Measurements from ENCODE around the gene GORAB.

The GORAB gene

DNA sequence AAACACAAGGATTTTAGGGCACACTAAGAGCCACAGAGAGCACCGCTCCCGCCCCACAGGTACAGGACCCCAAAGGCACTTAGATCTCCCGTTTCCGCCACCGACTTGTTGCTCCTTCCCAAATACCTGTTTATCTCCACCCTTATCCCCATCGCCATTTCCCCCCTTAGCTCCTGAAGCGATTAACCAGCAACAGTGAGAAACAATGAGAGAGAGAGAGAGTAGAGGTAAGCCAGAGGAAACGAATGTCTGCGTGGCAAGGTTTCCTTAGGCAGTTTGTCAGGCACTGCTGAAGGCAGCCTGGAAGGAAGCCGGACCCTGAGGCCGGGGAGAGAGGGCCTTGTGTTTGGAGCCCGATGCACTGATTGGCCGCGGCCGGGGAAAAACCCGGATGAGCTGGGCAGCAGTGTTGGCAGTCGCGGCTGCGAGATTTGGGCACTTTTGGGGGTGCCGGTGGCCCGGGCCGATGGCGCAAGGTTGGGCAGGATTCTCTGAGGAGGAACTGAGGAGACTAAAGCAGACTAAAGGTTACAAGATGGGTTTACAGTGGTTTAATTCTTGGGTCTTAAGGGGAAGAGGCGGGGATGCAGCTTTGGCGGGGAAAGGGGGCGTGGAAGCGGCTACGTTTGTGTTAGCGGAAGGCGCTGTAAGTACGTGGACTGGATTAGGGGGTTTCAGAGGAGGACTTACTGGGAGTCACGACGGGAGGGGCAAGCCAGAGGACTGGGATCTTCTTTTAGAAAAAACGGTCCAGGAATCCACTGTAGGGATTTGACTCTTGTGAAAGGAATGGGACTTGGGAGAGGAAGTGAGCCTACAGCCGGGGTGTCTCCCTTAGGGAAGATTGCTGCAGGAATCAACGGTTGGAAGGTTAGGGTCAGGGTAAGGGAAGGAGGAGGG, at the start of gene GORAB:
Gene GORAB (plus strand): TSS at position 409 of the 900 bp plus-strand sequence. CDS start 58 bp downstream, at position 467.
- peak; percentile 88 for DNase-seq

GRCh38 chr1:170483051-170483450, 48.9 kb upstream of the GORAB start:
- DNase-seq: no peak

DNA sequence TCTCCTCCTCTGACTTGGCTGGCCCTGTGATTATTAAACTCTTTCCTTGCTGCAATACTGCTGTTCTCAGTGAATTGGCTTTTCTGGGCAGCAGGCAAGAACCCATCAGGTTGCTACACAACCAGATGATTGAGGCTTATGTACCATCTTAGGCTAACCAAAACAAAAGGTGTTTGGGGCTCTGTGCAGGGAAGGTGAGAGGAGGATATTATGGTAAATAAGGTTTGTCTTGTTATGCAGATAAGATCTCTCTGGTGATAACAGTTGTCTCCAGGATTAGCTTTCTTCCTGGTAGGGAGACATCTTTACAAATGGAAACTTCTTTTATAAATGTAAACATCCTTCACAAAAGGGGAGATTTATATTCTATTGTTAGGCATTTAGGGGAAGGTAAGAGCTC, 44.5 kb upstream of the GORAB start:
- no peak for DNase-seq

DNA sequence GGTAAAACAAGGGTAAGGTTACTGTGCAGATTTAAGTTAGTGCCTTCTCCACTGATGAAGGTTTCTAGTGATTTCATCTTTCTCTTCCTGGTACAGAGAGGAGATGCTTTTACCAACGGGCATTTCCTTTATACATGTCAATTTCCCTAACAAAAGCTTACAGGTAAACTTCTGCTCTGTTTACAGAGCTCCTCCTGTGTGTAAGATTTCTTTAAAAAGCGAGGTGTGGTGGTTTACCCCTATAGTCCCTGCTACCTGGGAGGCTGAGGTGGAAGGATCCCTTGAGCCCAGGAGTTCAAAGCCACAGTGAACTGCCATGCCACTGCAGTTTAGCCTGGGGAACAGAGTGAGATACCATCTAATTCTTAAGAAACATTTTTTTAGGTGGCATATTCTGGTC, 40.7 kb upstream of the GORAB start:
- no peak for DNase-seq

DNA sequence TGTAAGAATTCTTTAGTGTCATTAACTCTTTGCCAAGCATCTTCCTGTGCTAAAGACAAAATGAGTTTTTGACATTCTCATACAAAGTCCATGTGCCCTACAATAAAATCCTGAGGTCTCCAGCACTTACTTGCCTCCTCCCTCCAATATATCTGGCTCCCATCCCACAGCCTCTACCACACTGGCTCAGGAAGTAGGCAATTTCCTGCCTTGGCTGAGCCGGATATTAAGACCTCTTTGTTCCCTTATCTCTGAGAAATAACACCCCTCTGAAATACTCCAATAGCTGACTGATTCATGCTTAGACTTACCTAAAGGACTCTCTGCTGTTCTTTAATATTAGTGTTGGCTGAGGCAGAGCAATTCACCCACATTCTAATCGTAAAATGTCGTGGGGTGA, 37.6 kb upstream of the GORAB start:
- no peak for DNase-seq

DNA sequence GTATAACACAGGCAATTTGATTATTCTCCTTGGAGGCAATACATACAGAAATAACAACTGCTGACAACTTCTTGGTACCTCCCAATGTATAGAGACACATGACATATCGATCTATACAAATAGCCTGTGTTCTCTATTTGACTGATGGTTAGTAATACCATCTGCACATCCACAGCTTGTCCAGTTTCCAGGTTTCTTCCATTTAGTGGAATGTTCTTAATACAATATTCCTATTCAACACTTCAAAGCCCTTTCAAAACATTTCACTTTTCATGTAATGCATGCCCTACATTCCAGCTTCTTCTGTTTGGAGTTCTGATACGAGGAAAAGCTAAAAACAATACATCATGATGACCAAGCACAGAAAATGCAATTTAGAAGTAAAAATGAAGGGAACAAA, 37.0 kb upstream of the GORAB start:
- DNase-seq: no peak

GRCh38 chr1:170498876-170499275, 33.1 kb upstream of the GORAB start:
- DNase-seq: no peak

GRCh38 chr1:170503665-170504064, 28.3 kb upstream of the GORAB start:
- no peak for DNase-seq

DNA sequence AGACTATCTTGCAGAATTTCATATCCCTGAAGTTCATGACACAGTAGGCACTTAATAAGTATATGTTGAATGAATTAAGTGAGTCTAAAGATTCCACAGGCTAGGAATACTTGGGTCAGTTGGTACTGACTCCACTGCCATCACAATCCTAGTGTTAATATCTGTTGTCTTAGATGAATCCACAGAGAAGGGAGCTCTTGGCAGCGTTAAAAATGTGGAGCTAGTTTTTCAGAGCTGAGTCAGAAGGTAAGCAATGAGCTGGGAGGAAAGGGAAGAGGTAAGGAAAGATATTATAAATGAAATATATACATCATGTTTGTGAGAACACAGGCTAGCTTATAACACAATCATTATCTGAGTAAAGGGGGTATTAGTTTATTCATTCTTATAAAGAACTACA, 21.8 kb upstream of the GORAB start:
- no peak for DNase-seq

DNA sequence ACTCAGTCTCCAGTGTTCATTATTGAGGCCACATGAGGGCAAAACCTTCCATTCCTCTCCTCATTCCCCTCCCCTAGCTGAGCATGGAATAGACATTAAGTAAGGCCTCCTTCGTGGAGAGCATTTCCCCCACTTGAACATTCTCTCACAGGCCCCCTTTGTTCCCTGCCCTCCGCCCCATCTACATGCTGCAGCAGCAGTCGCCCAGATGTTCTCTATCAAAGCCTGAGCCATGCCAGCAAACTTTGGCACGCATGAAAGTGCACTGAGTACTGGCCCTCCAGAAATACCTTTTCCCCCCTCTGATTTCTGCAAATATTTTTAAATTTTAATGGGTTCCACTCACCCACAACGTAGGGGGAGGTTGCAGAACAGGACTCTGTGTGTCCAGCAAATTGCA, 20.9 kb upstream of the GORAB start:
- no peak for DNase-seq

GRCh38 chr1:170513138-170513537, 18.8 kb upstream of the GORAB start:
- no peak for DNase-seq

DNA sequence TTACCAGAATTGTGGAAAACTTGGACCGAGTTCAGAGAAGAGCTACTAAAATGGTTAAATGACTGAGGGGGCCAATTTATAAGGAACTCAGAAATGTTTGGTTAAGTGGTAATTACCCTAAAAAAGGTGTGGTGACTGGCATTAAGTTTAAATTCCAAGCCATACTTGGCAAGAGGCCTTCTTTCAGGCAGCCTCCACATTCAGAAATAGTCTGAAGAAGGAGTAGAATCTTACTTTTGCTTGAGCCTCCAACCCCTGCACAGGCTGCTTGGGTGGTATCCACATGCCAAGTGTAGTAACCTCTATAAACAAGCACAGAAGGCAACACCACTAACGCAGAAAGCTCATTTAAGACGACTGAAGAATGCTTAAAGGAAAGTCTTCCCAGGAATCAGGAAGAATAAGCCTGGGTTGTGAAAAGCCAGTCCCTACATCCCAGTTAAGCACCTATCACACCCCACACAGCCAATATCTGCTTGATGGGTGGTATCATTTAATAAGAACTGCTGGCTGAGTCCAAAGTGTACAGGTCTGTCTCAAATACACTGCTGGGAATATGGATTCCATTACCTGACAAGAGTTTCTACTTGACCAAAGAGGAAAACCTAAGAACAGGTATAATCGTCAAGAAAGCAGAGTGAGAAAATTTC, 13.7 kb upstream of the GORAB start:
- DNase-seq: no peak

DNA sequence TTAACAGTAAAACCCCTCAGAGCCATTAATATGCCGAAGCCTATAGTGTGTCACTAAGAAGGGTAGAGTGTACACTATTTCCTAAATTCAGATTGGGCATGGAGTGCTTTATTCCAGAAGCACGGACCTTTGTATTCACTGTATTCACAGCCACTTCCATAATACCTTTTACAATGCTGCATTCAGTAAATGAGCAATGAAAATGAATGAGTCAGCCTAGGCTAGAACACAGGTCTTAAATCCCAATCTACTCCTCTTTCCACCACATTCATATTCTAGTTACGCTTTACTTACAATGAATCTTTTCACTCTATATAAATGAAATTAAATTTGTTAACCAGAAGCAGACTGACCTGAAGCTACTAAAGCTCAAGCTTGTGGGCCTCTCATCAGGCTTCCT, 13.0 kb upstream of the GORAB start:
- DNase-seq: no peak

DNA sequence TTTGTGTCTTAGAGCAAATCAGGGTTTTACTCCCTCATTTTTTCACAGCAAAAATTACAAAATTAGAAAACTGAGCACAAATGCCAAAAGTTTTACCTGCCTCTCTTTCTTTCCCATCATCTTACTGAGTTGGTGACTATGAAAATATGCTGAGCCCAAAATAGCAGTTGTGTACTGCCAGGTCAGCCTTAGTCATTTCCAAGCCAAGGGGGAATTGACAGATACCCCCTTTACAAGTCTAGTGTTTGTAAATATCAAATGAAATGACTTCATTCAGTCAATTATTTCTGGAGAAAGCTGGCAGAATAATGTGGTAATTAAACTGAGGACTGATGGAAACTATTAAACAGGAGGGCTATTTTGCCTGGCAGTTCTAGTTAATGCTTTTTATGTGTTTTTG, 11.4 kb upstream of the GORAB start:
- DNase-seq: no peak

DNA sequence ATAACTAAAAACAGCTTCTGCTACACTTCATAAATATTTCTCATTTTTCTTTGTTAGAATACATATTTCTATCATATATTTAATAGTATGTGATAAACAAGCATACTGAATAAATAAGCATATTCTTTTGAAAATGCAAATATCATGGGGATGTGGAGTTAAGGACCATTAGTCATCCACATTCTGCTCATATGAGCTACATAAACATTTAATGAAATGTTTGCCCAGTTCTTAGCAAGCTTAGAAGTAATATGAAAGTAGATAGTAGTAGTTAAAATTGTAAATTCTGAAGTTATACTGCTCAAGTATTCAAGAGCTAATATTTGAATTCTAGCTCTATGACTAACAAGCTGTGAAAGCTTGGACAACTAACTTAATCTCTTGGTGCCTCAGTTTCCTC, 10.1 kb upstream of the GORAB start:
- DNase-seq: no peak

GRCh38 chr1:170530972-170531757, 801 bp upstream of the GORAB start:
- no peak for DNase-seq

GRCh38 chr1:170533298-170533697, 1.3 kb downstream of the GORAB start:
- no peak for DNase-seq

DNA sequence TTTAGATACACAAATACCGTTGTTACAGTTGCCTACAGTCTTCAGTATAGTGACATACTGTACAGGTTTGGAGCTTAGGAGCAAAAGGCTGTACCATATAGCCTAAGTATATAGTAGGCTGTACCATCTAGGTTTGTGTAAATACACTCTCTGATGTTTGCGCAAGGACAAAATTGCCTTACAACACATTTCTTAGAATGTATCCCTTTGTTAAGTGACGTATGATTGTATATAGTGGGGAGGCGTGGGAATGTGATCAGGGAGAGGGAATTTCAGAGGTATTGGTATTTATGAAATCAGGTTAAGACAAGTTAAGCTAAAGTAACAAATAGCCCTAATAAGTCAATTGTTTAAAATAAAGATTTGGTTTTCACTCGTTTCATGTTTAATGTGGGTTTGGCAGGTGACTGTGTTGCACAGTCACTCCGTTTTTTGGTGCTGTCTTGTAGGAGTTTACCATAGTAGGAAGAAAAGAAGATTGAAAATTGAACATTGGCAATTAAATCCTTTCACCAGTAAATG, 2.7 kb downstream of the GORAB start:
- DNase-seq: no peak

- DNase-seq: no peak
Observed at GRCh38 chr1:170535418-170535817, 3.5 kb downstream of the GORAB start.

- no peak for DNase-seq
Observed at GRCh38 chr1:170536924-170537551, 5.1 kb downstream of the GORAB start.

DNA sequence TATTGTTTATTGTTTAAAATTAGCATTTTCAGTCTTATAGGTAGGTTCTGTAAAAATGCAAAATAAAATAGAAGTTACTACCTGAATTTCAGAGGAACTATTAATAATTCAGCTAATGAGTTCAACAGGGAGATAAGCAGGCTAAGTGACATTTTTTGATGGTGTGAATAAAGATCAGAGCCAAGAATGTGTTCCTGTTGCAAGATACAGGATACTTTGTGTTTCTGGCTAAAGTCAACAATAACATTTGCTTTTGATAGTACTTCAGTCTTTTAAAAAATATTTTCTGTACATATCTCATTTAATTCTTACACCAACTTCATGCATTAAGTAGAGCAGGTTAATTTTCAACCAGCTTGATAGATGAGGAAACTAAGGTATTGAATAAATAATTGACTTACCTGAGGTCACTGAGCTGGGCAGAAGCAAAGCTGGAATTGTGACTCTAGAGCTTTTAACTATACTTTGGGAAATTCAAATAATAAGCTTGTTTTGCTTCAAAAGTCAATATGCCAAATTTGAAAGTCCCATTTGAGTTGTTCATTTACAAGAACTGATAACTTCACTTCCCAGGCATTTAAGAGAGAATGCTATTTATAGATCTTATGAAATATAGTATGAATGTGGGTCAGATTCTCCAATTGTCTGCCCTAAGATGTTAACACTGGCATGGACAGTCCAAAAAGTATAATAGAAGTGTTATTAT, 6.0 kb downstream of the GORAB start:
- DNase-seq: no peak

DNA sequence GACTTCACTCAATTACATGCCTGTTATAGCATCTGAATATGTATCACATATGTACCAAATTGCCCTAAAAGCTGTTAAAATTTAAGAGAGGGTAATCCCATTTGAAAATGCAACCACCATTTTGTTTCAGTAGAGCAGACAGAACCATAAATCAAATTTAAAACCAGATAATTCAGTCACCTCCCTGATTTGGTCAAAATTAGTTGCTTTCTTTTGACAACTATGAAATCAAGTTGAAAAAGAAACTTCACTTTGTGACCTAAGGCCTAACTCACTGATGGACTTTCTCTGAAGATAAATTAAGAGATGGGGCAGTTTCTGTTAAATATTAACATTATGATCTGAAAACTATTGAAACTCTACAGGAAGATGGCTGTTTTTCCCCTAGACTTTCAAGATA, 6.7 kb downstream of the GORAB start:
- DNase-seq: no peak

Measured in activated naive CD4-positive, alpha-beta T cell treated with Interleukin-2 at 50 U/mL for 16 hours (primary cell).